ENCODE measurements around the gene TRAF3IP3.

Gene TRAF3IP3

GRCh38 chr1:209755926-209756614, at the start of gene TRAF3IP3:
Gene TRAF3IP3 (plus strand): TSS chr1:209756053. CDS start chr1:209760040, 3,987 bp downstream.
- peak within 1 kb of the TSS in 1 of 5 donors; percentile 51 for H3K9ac ChIP-seq (ENCODE audit: low read length in 5 of 5)
- no peaks in the 10 kb centered on the region for H3K9me3 ChIP-seq (ENCODE audit: control insufficient read depth in 5 of 5, low read length in 5 of 5)
- peaks cover 0 to 18% (median 0%) of the 10 kb centered on the region in 5 donors for H3K4me1 ChIP-seq (ENCODE audit: control insufficient read depth in 5 of 5, insufficient read depth in 5 of 5, low read length in 5 of 5)
- peak within 1 kb of the TSS in 3 of 5 donors; percentile 3 to 34 (median 24) for H3K4me3 ChIP-seq (ENCODE audit: low read depth in 1 of 5, low read length in 5 of 5)
- no peaks in the 10 kb centered on the region for H3K27me3 ChIP-seq (ENCODE audit: control insufficient read depth in 5 of 5, insufficient read depth in 4 of 5, low read length in 5 of 5)
- H3K36me3 ChIP-seq (ENCODE audit: control insufficient read depth in 5 of 5, insufficient read depth in 5 of 5, low read length in 5 of 5), result no peaks in the 10 kb centered on the region
- H3K27ac ChIP-seq (ENCODE audit: low read depth, low read length), result no peak within 1 kb of the TSS

GRCh38 chr1:209706622-209707021, 49.2 kb upstream of the TRAF3IP3 start:
- H3K9me3 ChIP-seq (ENCODE audit: control insufficient read depth in 5 of 5, low read length in 5 of 5), result no peaks in the 10 kb centered on the region

GRCh38 chr1:209707308-209707707, 48.5 kb upstream of the TRAF3IP3 start:
- peaks cover 7 to 21% (median 12%) of the 10 kb centered on the region in 5 donors for H3K4me1 ChIP-seq (ENCODE audit: control insufficient read depth in 5 of 5, insufficient read depth in 5 of 5, low read length in 5 of 5)

More at GRCh38 chr1:209706622-209707021, 49.2 kb upstream of the TRAF3IP3 start:
- Histone ChIP-seq H3K27me3 (ENCODE audit: control insufficient read depth in 5 of 5, insufficient read depth in 4 of 5, low read length in 5 of 5) (no peaks in the 10 kb centered on the region), H3K4me3 (ENCODE audit: low read depth in 1 of 5, low read length in 5 of 5) (no peak overlapping the region), H3K9ac (ENCODE audit: low read length in 5 of 5) (no peak overlapping the region), H3K36me3 (ENCODE audit: control insufficient read depth in 5 of 5, insufficient read depth in 5 of 5, low read length in 5 of 5) (peaks cover 0 to 6% (median 0%) of the 10 kb centered on the region in 5 donors), H3K4me1 (ENCODE audit: control insufficient read depth in 5 of 5, insufficient read depth in 5 of 5, low read length in 5 of 5) (peaks cover 7 to 21% (median 12%) of the 10 kb centered on the region in 5 donors), H3K27ac (ENCODE audit: low read depth, low read length) (no peak overlapping the region)

GRCh38 chr1:209708297-209708696, 47.6 kb upstream of the TRAF3IP3 start:
- no peaks in the 10 kb centered on the region for H3K27me3 ChIP-seq (ENCODE audit: control insufficient read depth in 5 of 5, insufficient read depth in 4 of 5, low read length in 5 of 5)
- H3K4me1 ChIP-seq (ENCODE audit: control insufficient read depth in 5 of 5, insufficient read depth in 5 of 5, low read length in 5 of 5), result peaks cover 7 to 21% (median 12%) of the 10 kb centered on the region in 5 donors
- peaks cover 0 to 6% (median 0%) of the 10 kb centered on the region in 5 donors for H3K36me3 ChIP-seq (ENCODE audit: control insufficient read depth in 5 of 5, insufficient read depth in 5 of 5, low read length in 5 of 5)
- no peaks in the 10 kb centered on the region for H3K9me3 ChIP-seq (ENCODE audit: control insufficient read depth in 5 of 5, low read length in 5 of 5)
- no peak overlapping the region for H3K9ac ChIP-seq (ENCODE audit: low read length in 5 of 5)
- H3K27ac ChIP-seq (ENCODE audit: low read depth, low read length), result no peak overlapping the region
- no peak overlapping the region for H3K4me3 ChIP-seq (ENCODE audit: low read depth in 1 of 5, low read length in 5 of 5)

More at GRCh38 chr1:209707308-209707707, 48.5 kb upstream of the TRAF3IP3 start:
- H3K27me3 ChIP-seq (ENCODE audit: control insufficient read depth in 5 of 5, insufficient read depth in 4 of 5, low read length in 5 of 5), result no peaks in the 10 kb centered on the region
- H3K4me3 ChIP-seq (ENCODE audit: low read depth in 1 of 5, low read length in 5 of 5), result no peak overlapping the region
- H3K36me3 ChIP-seq (ENCODE audit: control insufficient read depth in 5 of 5, insufficient read depth in 5 of 5, low read length in 5 of 5), result peaks cover 0 to 6% (median 0%) of the 10 kb centered on the region in 5 donors
- no peaks in the 10 kb centered on the region for H3K9me3 ChIP-seq (ENCODE audit: control insufficient read depth in 5 of 5, low read length in 5 of 5)
- H3K27ac ChIP-seq (ENCODE audit: low read depth, low read length), result no peak overlapping the region
- no peak overlapping the region for H3K9ac ChIP-seq (ENCODE audit: low read length in 5 of 5)

- Histone ChIP-seq H3K9ac (ENCODE audit: low read length in 5 of 5) (no peak overlapping the region), H3K9me3 (ENCODE audit: control insufficient read depth in 5 of 5, low read length in 5 of 5) (no peaks in the 10 kb centered on the region), H3K27ac (ENCODE audit: low read depth, low read length) (no peak overlapping the region), H3K4me1 (ENCODE audit: control insufficient read depth in 5 of 5, insufficient read depth in 5 of 5, low read length in 5 of 5) (peaks cover under 1 to 11% (median 6%) of the 10 kb centered on the region in 5 donors), H3K27me3 (ENCODE audit: control insufficient read depth in 5 of 5, insufficient read depth in 4 of 5, low read length in 5 of 5) (no peaks in the 10 kb centered on the region), H3K4me3 (ENCODE audit: low read depth in 1 of 5, low read length in 5 of 5) (no peak overlapping the region), H3K36me3 (ENCODE audit: control insufficient read depth in 5 of 5, insufficient read depth in 5 of 5, low read length in 5 of 5) (peaks cover 0 to 6% (median 0%) of the 10 kb centered on the region in 5 donors)
Observed at GRCh38 chr1:209710093-209710492, 45.8 kb upstream of the TRAF3IP3 start.

- H3K27me3 ChIP-seq (ENCODE audit: control insufficient read depth in 5 of 5, insufficient read depth in 4 of 5, low read length in 5 of 5), result no peaks in the 10 kb centered on the region
Observed at GRCh38 chr1:209710847-209711246, 45.0 kb upstream of the TRAF3IP3 start.

GRCh38 chr1:209714338-209714737, 41.5 kb upstream of the TRAF3IP3 start:
- H3K27ac ChIP-seq (ENCODE audit: low read depth, low read length), result no peak overlapping the region
- H3K9ac ChIP-seq (ENCODE audit: low read length in 5 of 5), result no peak overlapping the region
- H3K4me1 ChIP-seq (ENCODE audit: control insufficient read depth in 5 of 5, insufficient read depth in 5 of 5, low read length in 5 of 5), result no peaks in the 10 kb centered on the region
- no peaks in the 10 kb centered on the region for H3K9me3 ChIP-seq (ENCODE audit: control insufficient read depth in 5 of 5, low read length in 5 of 5)
- H3K36me3 ChIP-seq (ENCODE audit: control insufficient read depth in 5 of 5, insufficient read depth in 5 of 5, low read length in 5 of 5), result no peaks in the 10 kb centered on the region
- H3K27me3 ChIP-seq (ENCODE audit: control insufficient read depth in 5 of 5, insufficient read depth in 4 of 5, low read length in 5 of 5), result no peaks in the 10 kb centered on the region
- no peak overlapping the region for H3K4me3 ChIP-seq (ENCODE audit: low read depth in 1 of 5, low read length in 5 of 5)

More at GRCh38 chr1:209710847-209711246, 45.0 kb upstream of the TRAF3IP3 start:
- no peaks in the 10 kb centered on the region for H3K9me3 ChIP-seq (ENCODE audit: control insufficient read depth in 5 of 5, low read length in 5 of 5)
- H3K27ac ChIP-seq (ENCODE audit: low read depth, low read length), result no peak overlapping the region
- H3K9ac ChIP-seq (ENCODE audit: low read length in 5 of 5), result no peak overlapping the region
- H3K4me3 ChIP-seq (ENCODE audit: low read depth in 1 of 5, low read length in 5 of 5), result no peak overlapping the region
- peaks cover 0 to 4% (median 0%) of the 10 kb centered on the region in 5 donors for H3K4me1 ChIP-seq (ENCODE audit: control insufficient read depth in 5 of 5, insufficient read depth in 5 of 5, low read length in 5 of 5)
- peaks cover 0 to 6% (median 0%) of the 10 kb centered on the region in 5 donors for H3K36me3 ChIP-seq (ENCODE audit: control insufficient read depth in 5 of 5, insufficient read depth in 5 of 5, low read length in 5 of 5)

GRCh38 chr1:209715314-209715713, 40.5 kb upstream of the TRAF3IP3 start:
- no peak overlapping the region for H3K9ac ChIP-seq (ENCODE audit: low read length in 5 of 5)
- H3K27ac ChIP-seq (ENCODE audit: low read depth, low read length), result no peak overlapping the region
- H3K9me3 ChIP-seq (ENCODE audit: control insufficient read depth in 5 of 5, low read length in 5 of 5), result no peaks in the 10 kb centered on the region
- peaks cover 0 to 4% (median under 1%) of the 10 kb centered on the region in 5 donors for H3K4me1 ChIP-seq (ENCODE audit: control insufficient read depth in 5 of 5, insufficient read depth in 5 of 5, low read length in 5 of 5)
- H3K36me3 ChIP-seq (ENCODE audit: control insufficient read depth in 5 of 5, insufficient read depth in 5 of 5, low read length in 5 of 5), result no peaks in the 10 kb centered on the region
- H3K27me3 ChIP-seq (ENCODE audit: control insufficient read depth in 5 of 5, insufficient read depth in 4 of 5, low read length in 5 of 5), result no peaks in the 10 kb centered on the region
- H3K4me3 ChIP-seq (ENCODE audit: low read depth in 1 of 5, low read length in 5 of 5), result no peak overlapping the region

GRCh38 chr1:209717818-209718217, 38.0 kb upstream of the TRAF3IP3 start:
- Histone ChIP-seq H3K9ac (ENCODE audit: low read length in 5 of 5) (no peak overlapping the region), H3K36me3 (ENCODE audit: control insufficient read depth in 5 of 5, insufficient read depth in 5 of 5, low read length in 5 of 5) (no peaks in the 10 kb centered on the region), H3K27ac (ENCODE audit: low read depth, low read length) (no peak overlapping the region), H3K4me1 (ENCODE audit: control insufficient read depth in 5 of 5, insufficient read depth in 5 of 5, low read length in 5 of 5) (peaks cover 0 to 12% (median 4%) of the 10 kb centered on the region in 5 donors), H3K27me3 (ENCODE audit: control insufficient read depth in 5 of 5, insufficient read depth in 4 of 5, low read length in 5 of 5) (no peaks in the 10 kb centered on the region), H3K4me3 (ENCODE audit: low read depth in 1 of 5, low read length in 5 of 5) (no peak overlapping the region), H3K9me3 (ENCODE audit: control insufficient read depth in 5 of 5, low read length in 5 of 5) (no peaks in the 10 kb centered on the region)

- Histone ChIP-seq H3K4me3 (ENCODE audit: low read depth in 1 of 5, low read length in 5 of 5) (no peak overlapping the region), H3K9ac (ENCODE audit: low read length in 5 of 5) (no peak overlapping the region), H3K36me3 (ENCODE audit: control insufficient read depth in 5 of 5, insufficient read depth in 5 of 5, low read length in 5 of 5) (no peaks in the 10 kb centered on the region), H3K27ac (ENCODE audit: low read depth, low read length) (no peak overlapping the region), H3K27me3 (ENCODE audit: control insufficient read depth in 5 of 5, insufficient read depth in 4 of 5, low read length in 5 of 5) (no peaks in the 10 kb centered on the region), H3K4me1 (ENCODE audit: control insufficient read depth in 5 of 5, insufficient read depth in 5 of 5, low read length in 5 of 5) (peaks cover 0 to 12% (median 4%) of the 10 kb centered on the region in 5 donors), H3K9me3 (ENCODE audit: control insufficient read depth in 5 of 5, low read length in 5 of 5) (no peaks in the 10 kb centered on the region)
Observed at GRCh38 chr1:209720326-209720725, 35.5 kb upstream of the TRAF3IP3 start.

Measured in subcutaneous abdominal adipose tissue (tissue), 5 donors.